NCI-H1694 (cell line): ENCODE measurements around the gene OAS3.
"Not testable (repeated sequence)": the region's sequence is repeated elsewhere in the genome, so short reads cannot be mapped to it uniquely, and the experiment has no call there.

Source experiments
- DNase-seq: peaks from one replicate; lab custom pipeline; 2025; lab: John Stamatoyannopoulos, UW

OAS3 gene

GRCh38 chr12:112950701-112951100 lies 12.4 kb downstream of the OAS3 start:
- DNase-seq, result no peak

- not testable (repeated sequence) for DNase-seq
These were observed 18.9 kb downstream of the OAS3 start for GRCh38 chr12:112957125-112957524.

GRCh38 chr12:112961074-112961473 lies 22.8 kb downstream of the OAS3 start:
- DNase-seq, result no peak

- DNase-seq, result no peak
These were observed 23.3 kb downstream of the OAS3 start for GRCh38 chr12:112961536-112961935.

- no peak for DNase-seq
These were observed 24.3 kb downstream of the OAS3 start for GRCh38 chr12:112962561-112962960.

GRCh38 chr12:112963227-112963861 lies 25.1 kb downstream of the OAS3 start:
- no peak for DNase-seq

- no peak for DNase-seq
These were observed 25.9 kb downstream of the OAS3 start for GRCh38 chr12:112964067-112964670.

- no peak for DNase-seq
These were observed 26.6 kb downstream of the OAS3 start for GRCh38 chr12:112964915-112965314.

GRCh38 chr12:112965643-112966042 lies 27.4 kb downstream of the OAS3 start:
- no peak for DNase-seq

GRCh38 chr12:112967306-112967705 lies 29.0 kb downstream of the OAS3 start:
- no peak for DNase-seq

- DNase-seq, result no peak
These were observed 29.6 kb downstream of the OAS3 start for GRCh38 chr12:112967858-112968257.

GRCh38 chr12:112969547-112970306 lies 31.5 kb downstream of the OAS3 start:
- DNase-seq, result no peak

- DNase-seq, result no peak
These were observed 32.1 kb downstream of the OAS3 start for GRCh38 chr12:112970391-112970790.

- DNase-seq, result peak; percentile 30
These were observed 33.0 kb downstream of the OAS3 start for GRCh38 chr12:112971248-112971647.

- DNase-seq, result no peak
These were observed 34.9 kb downstream of the OAS3 start for GRCh38 chr12:112973011-112973735.

- peak; percentile 23 for DNase-seq
These were observed 35.6 kb downstream of the OAS3 start for GRCh38 chr12:112973818-112974231.

- no peak for DNase-seq
These were observed 36.6 kb downstream of the OAS3 start for GRCh38 chr12:112974904-112975303.

- DNase-seq, result no peak
These were observed 38.9 kb downstream of the OAS3 start for GRCh38 chr12:112977139-112977538.

GRCh38 chr12:112977641-112978040 lies 39.4 kb downstream of the OAS3 start:
- no peak for DNase-seq

GRCh38 chr12:112978163-112979040 lies 40.1 kb downstream of the OAS3 start, which contains the start of gene OAS2:
TSS of gene OAS2 (plus strand) at chr12:112978519. CDS start at chr12:112978609, 90 bp downstream.
- DNase-seq, result no peak

GRCh38 chr12:112979041-112979680 lies 40.9 kb downstream of the OAS3 start:
- DNase-seq, result no peak
